Measurements from ENCODE around the gene COL15A1.

DNA sequence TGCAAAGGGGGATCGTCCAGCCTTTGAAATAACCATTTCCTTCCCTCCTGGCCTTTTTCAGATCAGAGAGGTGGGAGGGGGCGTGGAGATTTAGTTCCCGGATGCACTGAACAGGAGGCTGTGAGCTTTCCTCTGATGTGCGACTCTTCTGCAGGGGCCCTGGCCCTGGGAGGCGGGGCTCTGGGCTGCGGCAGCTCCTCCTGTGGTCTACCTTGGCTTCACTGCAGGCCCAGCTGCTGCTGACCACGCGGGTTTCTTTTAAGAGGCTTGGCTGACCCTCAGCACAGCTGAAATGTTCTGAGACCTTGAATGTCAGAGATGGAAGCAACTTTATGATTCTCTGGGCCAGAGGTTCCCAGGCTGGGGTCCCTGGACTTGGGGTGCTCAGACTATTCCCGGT lies 27.0 kb upstream of the COL15A1 start:
- TF ChIP-seq, protein P1, sequence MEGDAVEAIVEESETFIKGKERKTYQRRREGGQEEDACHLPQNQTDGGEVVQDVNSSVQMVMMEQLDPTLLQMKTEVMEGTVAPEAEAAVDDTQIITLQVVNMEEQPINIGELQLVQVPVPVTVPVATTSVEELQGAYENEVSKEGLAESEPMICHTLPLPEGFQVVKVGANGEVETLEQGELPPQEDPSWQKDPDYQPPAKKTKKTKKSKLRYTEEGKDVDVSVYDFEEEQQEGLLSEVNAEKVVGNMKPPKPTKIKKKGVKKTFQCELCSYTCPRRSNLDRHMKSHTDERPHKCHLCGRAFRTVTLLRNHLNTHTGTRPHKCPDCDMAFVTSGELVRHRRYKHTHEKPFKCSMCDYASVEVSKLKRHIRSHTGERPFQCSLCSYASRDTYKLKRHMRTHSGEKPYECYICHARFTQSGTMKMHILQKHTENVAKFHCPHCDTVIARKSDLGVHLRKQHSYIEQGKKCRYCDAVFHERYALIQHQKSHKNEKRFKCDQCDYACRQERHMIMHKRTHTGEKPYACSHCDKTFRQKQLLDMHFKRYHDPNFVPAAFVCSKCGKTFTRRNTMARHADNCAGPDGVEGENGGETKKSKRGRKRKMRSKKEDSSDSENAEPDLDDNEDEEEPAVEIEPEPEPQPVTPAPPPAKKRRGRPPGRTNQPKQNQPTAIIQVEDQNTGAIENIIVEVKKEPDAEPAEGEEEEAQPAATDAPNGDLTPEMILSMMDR (IDR thresholded peaks at IDR 0.05; ENCODE audit: low read length), result no peak
- TF ChIP-seq EZH2phosphoT487 (IDR thresholded peaks at IDR 0.05; ENCODE audit: low read length) (no peak), EZH2 (optimal IDR thresholded peaks at IDR 0.05; ENCODE audit: low read depth, low read length) (no peak)
